SU-DHL-6 (cell line): Measurements from ENCODE around the gene MALRD1.

Source experiments
- EZH2phosphoT487 ChIP-seq: fragments of 200-600 bp; sonication (generic), shearing (Covaris generic); conservative IDR thresholded peaks from 2 replicates; pipeline ENCODE4 v1.6.1; 2018; ENCODE audit warnings: mild to moderate bottlenecking, antibody characterized with exemption, low read length, moderate library complexity, mixed read lengths
- TF ChIP-seq, protein P1 (sequence below): fragments of 200-600 bp; sonication (generic); IDR thresholded peaks from one replicate; pipeline ENCODE4 v1.5.1; 2017; ENCODE audit warnings: antibody characterized with exemption, mild to moderate bottlenecking, low read length, moderate library complexity; ENCODE audit not compliant: insufficient read depth, poor library complexity, severe bottlenecking

DNA sequence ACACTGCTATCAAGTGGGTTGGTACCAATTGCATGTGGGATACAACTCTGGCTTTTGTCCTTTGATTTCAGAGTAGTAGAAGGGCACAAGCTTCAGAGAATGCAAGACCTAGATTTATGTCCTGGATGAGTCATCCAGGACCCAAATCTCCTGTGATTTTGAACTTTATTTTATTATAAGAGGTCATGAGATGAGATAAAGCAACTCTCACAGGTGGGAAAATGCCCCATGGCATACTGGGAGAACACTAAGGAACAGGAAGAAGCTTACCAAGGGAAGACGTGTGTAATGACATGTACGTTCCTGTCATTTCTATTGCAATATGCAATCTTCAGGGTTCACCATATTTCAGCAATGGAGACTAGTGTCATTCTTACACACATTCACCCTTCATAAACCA lies 966 bp downstream of the MALRD1 start:
- TF ChIP-seq, protein P1, sequence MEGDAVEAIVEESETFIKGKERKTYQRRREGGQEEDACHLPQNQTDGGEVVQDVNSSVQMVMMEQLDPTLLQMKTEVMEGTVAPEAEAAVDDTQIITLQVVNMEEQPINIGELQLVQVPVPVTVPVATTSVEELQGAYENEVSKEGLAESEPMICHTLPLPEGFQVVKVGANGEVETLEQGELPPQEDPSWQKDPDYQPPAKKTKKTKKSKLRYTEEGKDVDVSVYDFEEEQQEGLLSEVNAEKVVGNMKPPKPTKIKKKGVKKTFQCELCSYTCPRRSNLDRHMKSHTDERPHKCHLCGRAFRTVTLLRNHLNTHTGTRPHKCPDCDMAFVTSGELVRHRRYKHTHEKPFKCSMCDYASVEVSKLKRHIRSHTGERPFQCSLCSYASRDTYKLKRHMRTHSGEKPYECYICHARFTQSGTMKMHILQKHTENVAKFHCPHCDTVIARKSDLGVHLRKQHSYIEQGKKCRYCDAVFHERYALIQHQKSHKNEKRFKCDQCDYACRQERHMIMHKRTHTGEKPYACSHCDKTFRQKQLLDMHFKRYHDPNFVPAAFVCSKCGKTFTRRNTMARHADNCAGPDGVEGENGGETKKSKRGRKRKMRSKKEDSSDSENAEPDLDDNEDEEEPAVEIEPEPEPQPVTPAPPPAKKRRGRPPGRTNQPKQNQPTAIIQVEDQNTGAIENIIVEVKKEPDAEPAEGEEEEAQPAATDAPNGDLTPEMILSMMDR: no peak
- no peak for TF ChIP-seq EZH2phosphoT487
